ENCODE measurements around the gene EDIL3. TPM values are rescaled to one million over a fixed set of nuclear protein-coding genes. Genes with fewer than 3 reads are reported as not detected.
"Not testable (repeated sequence)": the region's sequence is repeated elsewhere in the genome, so short reads cannot be mapped to it uniquely, and the experiment has no call there.

Gene EDIL3
- polyA plus RNA-seq, 1 donor = 13.2 TPM

DNA sequence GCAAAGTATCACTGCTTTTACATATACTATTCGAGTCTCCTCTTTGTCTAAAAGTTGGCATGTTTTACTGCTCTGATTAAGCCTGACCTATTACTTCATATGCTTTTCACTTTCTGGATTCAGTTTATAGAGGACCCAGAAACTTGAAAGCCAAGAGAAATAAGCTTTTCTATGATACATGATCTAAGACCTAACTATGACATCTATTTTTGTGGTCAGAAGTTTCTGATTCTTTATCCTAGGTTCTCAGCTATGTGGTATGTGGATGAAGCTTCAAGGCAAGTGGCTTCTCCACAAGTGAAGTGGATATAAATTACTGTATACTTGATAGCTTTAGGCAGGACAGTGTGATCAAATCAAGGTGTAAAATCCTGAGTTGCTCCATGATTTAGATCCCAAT is 6.3 kb downstream of the EDIL3 start:
- DNase-seq = no peak

DNA sequence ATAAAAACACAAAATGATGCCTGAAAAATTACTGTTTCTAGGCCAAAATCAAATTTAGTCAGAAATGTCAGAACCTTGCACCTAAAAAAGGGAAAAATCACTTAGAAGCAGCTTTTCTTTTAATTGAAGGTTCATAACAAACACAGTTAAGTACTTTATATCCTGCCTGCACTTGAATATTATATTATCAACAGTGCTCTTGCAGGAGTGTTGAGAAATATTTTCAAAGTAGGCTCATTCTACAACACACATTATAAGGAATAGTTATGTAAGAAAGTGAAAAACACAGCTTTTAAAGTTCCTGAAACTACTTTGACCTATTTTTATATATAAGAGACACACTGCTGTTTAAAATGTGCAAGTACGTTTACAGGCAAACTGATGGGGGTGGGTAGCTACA is 8.3 kb downstream of the EDIL3 start:
- no peak for DNase-seq

DNA sequence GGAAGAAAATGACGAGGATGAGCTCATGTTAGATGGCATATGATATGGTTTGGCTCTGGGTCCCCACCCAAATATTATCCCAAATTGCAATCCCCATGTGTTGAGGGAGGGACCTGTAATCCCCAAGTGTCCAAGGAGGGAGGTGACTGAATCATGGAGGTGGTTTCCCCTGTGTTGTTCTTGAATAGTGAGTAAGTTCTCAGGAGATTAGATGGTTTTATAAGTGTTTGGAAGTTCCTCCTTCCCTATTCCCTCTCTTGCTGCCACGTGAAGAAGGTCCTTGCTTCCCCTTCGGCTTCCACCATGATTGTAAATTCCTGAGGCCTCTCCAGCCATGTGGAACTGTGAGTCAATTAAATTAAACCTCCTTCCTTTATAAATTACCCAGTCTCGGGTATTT is 10.1 kb downstream of the EDIL3 start:
- no peak for DNase-seq

DNA sequence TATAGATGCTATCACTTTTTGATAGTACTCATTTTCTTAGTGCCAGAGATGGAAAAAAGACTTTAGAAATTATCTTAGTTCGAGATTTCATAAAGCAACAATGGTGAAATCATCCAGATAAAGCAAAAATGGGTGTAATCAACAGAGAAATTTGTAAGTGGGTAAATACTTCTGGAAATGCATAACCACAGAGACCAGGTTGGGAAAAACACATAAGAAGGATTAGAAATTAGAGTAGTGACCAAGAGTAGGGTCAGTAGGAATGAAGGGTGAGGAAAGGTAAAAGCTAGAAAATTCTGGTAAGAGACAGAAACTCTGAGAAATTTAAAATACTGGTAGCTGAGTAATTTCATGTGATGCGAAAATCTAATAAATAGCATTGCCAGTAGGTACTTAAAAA is 11.2 kb downstream of the EDIL3 start:
- DNase-seq = no peak

DNA sequence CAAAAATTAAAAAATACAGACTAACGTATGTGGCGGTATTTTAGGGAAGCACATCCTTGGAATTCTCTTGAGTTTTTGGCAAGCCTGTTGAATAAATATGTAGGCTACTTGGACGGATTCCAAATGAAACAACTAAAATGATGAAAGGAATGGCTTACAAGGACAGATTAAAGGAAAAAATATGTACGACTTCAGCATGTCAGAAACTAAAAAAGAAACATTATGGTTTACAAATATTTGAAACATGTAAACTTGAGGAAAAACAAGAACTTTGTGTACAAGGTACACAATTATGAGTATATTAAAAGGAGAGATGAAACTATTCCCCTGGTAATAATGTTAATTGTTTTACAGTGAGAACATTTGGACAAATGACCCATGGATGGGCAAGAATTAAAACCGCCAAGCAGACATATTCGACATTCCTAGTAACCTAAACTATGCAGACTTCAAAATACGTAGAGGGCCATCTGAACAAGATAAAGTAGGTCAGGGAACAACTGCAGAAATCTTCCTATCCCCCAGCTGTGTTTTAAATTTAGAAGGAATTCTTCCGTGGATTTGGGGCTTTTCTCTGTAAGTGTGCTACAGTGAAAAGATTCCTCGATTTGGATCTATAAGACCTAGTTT is 12.5 kb downstream of the EDIL3 start:
- no peak for DNase-seq

DNA sequence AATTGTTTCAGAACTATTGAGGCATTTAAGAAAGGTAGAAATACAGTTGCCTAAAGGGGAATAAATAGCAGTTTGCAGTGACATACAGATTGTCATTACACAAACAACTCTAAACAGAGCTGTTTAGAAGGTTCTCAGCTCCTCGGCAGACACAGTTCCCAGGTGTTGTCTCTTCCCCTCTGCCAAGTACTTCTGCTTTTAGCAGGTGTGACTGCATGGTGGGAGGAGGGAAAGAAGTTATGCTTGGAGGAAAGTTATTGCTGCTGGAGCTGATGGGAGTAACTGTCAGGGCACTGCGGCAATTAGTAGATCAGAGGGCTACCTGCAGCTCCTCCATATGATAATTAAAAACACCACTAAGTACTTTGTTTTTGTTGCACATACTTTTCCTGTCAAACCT is 14.5 kb downstream of the EDIL3 start:
- DNase-seq = no peak

- DNase-seq = no peak
Measured at GRCh38 chr5:84364043-84364442, 20.6 kb downstream of the EDIL3 start.

- no peak for DNase-seq
Measured at GRCh38 chr5:84362061-84362720, 22.5 kb downstream of the EDIL3 start.

- DNase-seq = no peak
Measured at GRCh38 chr5:84361572-84361971, 23.1 kb downstream of the EDIL3 start.

GRCh38 chr5:84360056-84360455 is 24.6 kb downstream of the EDIL3 start:
- DNase-seq = no peak

DNA sequence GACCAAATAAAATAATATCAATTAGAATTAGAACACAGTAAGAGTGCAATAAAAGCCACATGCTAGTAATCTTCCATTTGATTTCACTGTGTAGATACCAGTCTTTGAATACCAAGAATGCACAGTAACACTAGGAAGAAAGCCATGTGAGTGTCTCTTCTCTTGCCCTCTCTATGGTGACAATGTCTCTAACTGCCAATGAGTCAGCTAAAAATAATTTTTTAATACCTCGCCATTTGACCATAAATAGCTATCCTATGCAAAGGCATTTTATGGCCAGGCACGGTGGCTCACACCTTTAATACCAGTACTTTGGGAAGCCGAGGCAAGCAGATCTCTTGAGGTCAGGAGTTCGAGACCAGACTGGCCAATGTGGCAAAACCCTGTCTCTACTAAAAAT is 30.6 kb downstream of the EDIL3 start:
- DNase-seq = no peak

- no peak for DNase-seq
Measured at GRCh38 chr5:84344788-84345187, 39.9 kb downstream of the EDIL3 start.

DNA sequence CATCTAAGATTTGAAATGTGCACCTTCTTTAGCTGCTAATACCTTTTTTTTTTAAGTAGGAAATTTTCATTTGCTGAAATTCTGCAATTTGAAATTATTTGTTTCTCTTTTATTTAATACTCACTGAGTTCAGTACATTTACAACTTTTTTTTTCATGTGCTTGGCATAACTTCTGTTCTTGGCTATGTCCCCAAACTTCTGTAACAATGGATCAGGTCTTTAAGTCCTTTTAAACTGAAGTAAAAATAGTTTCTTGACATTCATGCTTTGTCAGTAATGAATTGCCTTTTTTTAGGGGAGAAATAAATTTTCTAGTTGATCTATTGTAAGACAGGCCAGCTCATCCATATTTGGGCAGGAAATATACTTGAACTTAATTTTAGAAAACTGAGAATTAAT is 41.5 kb downstream of the EDIL3 start:
- DNase-seq = no peak

GRCh38 chr5:84332106-84332505 is 52.6 kb downstream of the EDIL3 start:
- no peak for DNase-seq

GRCh38 chr5:84327591-84327990 is 57.1 kb downstream of the EDIL3 start:
- DNase-seq = no peak

GRCh38 chr5:84322646-84323045 is 62.0 kb downstream of the EDIL3 start:
- DNase-seq = no peak

DNA sequence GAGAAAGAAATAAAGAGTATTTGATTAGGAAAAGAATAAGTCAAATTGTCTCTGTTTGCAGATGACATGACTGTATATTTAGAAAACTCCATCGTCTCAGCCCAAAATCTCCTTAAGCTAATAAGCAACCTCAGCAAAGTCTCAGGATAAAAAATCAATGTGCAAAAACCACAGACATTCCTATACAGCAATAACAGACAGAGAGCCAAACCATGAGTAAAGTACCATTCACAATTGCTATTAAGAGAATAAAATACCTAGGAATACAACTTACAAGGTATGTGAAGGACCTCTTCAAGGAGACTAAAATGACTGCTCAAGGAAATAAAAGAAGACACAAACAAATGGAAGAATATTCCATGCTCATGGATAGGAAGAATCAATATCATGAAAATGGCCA is 66.9 kb downstream of the EDIL3 start:
- DNase-seq = not testable (repeated sequence)

DNA sequence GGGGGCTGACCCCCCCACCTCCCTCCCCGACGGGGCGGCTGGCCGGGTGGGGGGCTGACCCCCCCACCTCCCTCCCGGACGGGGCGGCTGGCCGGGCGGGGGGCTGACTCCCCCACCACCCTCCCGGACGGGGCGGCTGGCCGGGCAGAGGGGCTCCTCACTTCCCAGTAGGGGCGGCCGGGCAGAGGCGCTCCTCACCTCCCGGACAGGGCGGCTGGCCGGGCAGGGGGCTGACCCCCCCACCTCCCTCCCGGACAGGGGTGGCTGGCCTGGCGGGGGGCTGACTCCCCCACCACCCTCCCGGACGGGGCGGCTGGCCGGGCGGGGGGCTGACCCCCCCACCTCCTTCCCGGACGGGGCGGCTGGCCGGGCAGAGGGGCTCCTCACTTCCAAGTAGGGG is 72.4 kb downstream of the EDIL3 start:
- DNase-seq = not testable (repeated sequence)

GRCh38 chr5:84309850-84310249 is 74.8 kb downstream of the EDIL3 start:
- not testable (repeated sequence) for DNase-seq

DNA sequence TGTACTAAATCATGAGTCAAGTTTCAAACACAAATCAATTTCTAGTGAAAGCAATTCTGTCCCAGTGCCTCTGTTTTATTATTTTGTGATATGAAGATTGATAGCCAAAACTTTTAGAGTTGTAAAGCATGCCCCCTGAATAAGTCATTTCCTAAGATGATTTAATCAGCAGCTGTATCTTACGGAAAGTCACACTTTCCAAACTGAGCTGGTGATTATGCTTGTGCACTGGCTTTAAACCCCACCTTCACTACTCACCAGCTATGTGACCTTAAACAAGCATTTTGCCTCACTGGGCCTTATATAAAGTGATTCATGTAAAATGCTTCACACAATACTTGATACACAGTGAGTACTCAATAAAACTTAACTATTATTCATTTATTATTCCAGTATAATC is 78.1 kb downstream of the EDIL3 start:
- DNase-seq = no peak

DNA sequence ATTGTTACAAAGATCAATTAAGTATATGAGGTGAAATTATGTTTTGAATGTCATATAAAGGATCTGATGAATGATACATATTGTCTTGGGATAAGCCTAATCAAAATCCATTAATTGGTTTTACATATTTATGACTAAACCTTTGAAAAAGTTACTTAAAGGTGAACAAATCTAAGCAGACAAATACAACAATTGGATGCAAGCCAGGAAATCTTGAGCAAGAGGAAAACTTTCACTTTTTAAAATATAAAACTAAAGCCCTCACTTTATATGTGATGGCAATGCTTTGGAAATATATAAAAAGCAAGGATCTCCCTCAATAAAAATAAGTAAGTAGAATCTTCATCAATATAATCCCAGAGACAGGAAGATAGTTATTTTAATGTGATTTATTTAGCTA is 80.1 kb downstream of the EDIL3 start:
- DNase-seq = no peak

GRCh38 chr5:84303315-84303714 is 81.4 kb downstream of the EDIL3 start:
- DNase-seq = no peak

DNA sequence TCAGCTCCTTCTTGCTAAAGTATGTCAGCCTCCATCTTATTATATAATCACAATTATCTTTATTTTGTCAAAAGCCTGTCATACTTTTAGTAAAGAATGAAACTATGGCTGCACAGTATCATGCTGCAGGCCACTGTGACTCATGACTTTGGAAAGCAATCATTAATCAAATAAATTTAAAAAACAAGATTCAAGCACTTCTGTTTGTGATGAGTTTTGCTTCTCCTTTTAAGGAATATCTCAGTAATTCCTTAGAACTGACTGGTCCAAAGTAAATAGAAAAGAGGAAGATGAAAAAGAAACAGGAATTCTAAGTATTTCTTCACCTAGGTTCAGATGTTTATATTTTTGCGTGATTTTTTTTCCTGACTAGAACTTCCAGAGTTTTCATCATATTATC is 83.1 kb downstream of the EDIL3 start:
- no peak for DNase-seq

GRCh38 chr5:84299959-84300358 is 84.7 kb downstream of the EDIL3 start:
- no peak for DNase-seq

DNA sequence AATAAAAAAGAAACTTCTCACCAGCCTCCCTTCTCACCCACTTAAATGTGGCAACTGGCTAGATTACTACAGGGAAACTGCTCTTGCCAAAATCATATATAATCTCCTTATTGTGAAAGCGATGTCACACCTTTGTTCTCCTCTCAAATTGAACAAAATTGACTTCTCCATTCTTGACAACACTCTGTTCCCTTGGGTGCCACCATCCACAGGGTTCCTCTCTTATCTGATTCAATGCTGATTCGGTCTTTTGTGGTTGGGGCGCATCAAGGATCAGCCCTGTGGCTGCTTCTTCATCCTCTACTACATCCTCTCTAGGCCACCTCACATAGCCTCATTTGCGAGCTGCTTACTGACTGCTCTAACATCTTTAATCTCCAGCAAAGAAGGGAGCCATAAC is 86.1 kb downstream of the EDIL3 start:
- DNase-seq = no peak

All from hindlimb muscle (tissue), 1 donor.